CD4-positive, alpha-beta memory T cell (primary cell): ENCODE results near the gene MERTK. TPM values are rescaled to one million over a fixed set of nuclear protein-coding genes. Genes with fewer than 3 reads are reported as not detected.
"Not testable (repeated sequence)": the region's sequence is repeated elsewhere in the genome, so short reads cannot be mapped to it uniquely, and the experiment has no call there.

ENCODE experiments used
- CTCF ChIA-PET: fragments of 350-600 bp; sonication (Branson Sonifier 250); formaldehyde crosslinking; loops from one replicate; lab custom pipeline; 2021; ENCODE audit warnings: inconsistent platforms; ENCODE audit not compliant: partially characterized antibody; lab: Charles Lee
- POLR2A ChIA-PET: fragments of 350-600 bp; sonication (Branson Sonifier 250); formaldehyde crosslinking; loops from one replicate; lab custom pipeline; 2021; ENCODE audit not compliant: partially characterized antibody; lab: Charles Lee
- DNase-seq, 5 donors: peaks; one replicate each; pipeline versions ENCODE4 v3.0.0 to v3.0.0-alpha.2; 2020 to 2022; ENCODE audit warnings: mixed read lengths in 1 of 5
- H3K27ac ChIP-seq: one replicate; pipeline ENCODE4 v1.7.0; 2013; ENCODE audit warnings: low read depth, low read length
- H3K27me3 ChIP-seq: 2 replicates; pipeline ENCODE4 v1.7.0; 2013; ENCODE audit warnings: mild to moderate bottlenecking, low read length, moderate library complexity; ENCODE audit not compliant: insufficient read depth
- H3K36me3 ChIP-seq: 2 replicates; pipeline ENCODE4 v1.7.0; 2013; ENCODE audit warnings: mild to moderate bottlenecking, low read length, moderate library complexity; ENCODE audit not compliant: insufficient read depth
- H3K4me1 ChIP-seq: 2 replicates; pipeline ENCODE4 v1.7.0; 2013; ENCODE audit warnings: mild to moderate bottlenecking, low read length, moderate library complexity; ENCODE audit not compliant: insufficient read depth
- H3K4me3 ChIP-seq, 2 donors: one replicate each; pipeline ENCODE4 v1.7.0; 2013; ENCODE audit warnings: low read length in 2 of 2, mild to moderate bottlenecking in 1 of 2
- H3K9me3 ChIP-seq, 2 donors: one replicate each; pipeline ENCODE4 v1.7.0; 2013; ENCODE audit warnings: low read length in 2 of 2, control low read depth in 1 of 2; ENCODE audit not compliant: control insufficient read depth in 1 of 2
- H3K27ac Mint-ChIP-seq, 7 donors: one replicate each; pipeline ENCODE4 v1.8.0; 2020 to 2021; ENCODE audit warnings: mixed read lengths in 7 of 7, mild to moderate bottlenecking in 6 of 7, inconsistent platforms in 3 of 7, moderate library complexity in 3 of 7
- H3K27me3 Mint-ChIP-seq, 2 donors: one replicate each; pipeline ENCODE4 v1.8.0; 2020 to 2021; ENCODE audit warnings: mixed read lengths in 2 of 2
- H3K36me3 Mint-ChIP-seq, 2 donors: one replicate each; pipeline ENCODE4 v1.8.0; 2020 to 2021; ENCODE audit warnings: mixed read lengths in 2 of 2, inconsistent platforms in 1 of 2, mild to moderate bottlenecking in 1 of 2
- H3K4me1 Mint-ChIP-seq, 4 donors: one replicate each; pipeline ENCODE4 v1.8.0; 2020 to 2021; ENCODE audit warnings: mixed read lengths in 4 of 4, mild to moderate bottlenecking in 1 of 4
- H3K4me3 Mint-ChIP-seq, 8 donors: one replicate each; pipeline ENCODE4 v1.8.0; 2020 to 2021; ENCODE audit warnings: mixed read lengths in 8 of 8, mild to moderate bottlenecking in 7 of 8, moderate library complexity in 6 of 8, inconsistent platforms in 3 of 8
- H3K9me3 Mint-ChIP-seq, 8 donors: one replicate each; pipeline ENCODE4 v1.8.0; 2020 to 2021; ENCODE audit warnings: mixed read lengths in 8 of 8, mild to moderate bottlenecking in 5 of 8, inconsistent platforms in 3 of 8, moderate library complexity in 1 of 8
- intact Hi-C: fragments of 100-400 bp; cut with micrococcal nuclease; formaldehyde crosslinking; loops from one replicate; pipeline ENCODE4 v1.15.1; 2023
- polyA plus RNA-seq, 2 donors: library from polyadenylated mRNA; unstranded; fragments of 300-500 nt; fragmentation: Illumina TruSeq; gene quantifications; one replicate each; pipeline ENCODE4 v1.2.3, GENCODE V29; 2021
- total RNA-seq, 2 experiments: library from RNA; stranded (reverse); gene quantifications; one replicate each; pipeline ENCODE4 v1.2.3, GENCODE V29; 2021

Gene MERTK
- total and polyA plus RNA-seq, 4 experiments from 2014 or later, result 0.09 to 0.67 (median 0.45) TPM

DNA sequence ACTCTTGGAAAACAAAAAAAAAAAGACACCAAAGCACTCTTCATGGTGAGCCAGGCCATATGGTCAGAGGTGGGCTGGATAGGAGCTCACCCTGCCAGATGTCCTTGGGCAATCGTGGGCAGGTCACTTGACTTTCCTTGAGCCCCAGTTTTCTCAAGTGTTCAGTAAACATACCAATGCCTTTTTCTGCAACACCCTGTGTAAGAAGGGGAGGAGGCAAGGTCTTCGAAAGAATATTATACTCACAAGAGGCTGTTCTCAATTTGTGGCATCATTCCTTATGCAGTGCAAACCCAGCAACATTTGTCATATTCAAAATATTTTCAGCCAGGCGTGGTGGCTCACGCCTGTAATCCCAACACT lies 133.8 kb downstream of the MERTK start:
- no peak overlapping the region for H3K27ac Mint-ChIP-seq
- Histone ChIP-seq H3K36me3 (no peaks in the 10 kb centered on the region), H3K27me3 (no peaks in the 10 kb centered on the region), H3K27ac (no peak overlapping the region), H3K9me3 (no peaks in the 10 kb centered on the region), H3K4me1 (no peaks in the 10 kb centered on the region), H3K4me3 (no peak overlapping the region)
- H3K4me3 Mint-ChIP-seq, result no peak overlapping the region
- H3K36me3 Mint-ChIP-seq, result no peaks in the 10 kb centered on the region
- peaks cover 2 to 3% of the 10 kb centered on the region in 2 donors for H3K27me3 Mint-ChIP-seq
- no peak for DNase-seq
- H3K9me3 Mint-ChIP-seq, result peaks cover 0 to 14% (median 3%) of the 10 kb centered on the region in 8 donors
- CTCF ChIA-PET, result interaction anchor here (0.5 kb wide), 1 partner anchor 659 kb away, joined by 3 read pairs; no protein-coding TSS in a partner anchor
- peaks cover 0 to 5% (median 2%) of the 10 kb centered on the region in 4 donors for H3K4me1 Mint-ChIP-seq
- intact Hi-C loops, result no loop called here
- POLR2A ChIA-PET, result no interaction called here

DNA sequence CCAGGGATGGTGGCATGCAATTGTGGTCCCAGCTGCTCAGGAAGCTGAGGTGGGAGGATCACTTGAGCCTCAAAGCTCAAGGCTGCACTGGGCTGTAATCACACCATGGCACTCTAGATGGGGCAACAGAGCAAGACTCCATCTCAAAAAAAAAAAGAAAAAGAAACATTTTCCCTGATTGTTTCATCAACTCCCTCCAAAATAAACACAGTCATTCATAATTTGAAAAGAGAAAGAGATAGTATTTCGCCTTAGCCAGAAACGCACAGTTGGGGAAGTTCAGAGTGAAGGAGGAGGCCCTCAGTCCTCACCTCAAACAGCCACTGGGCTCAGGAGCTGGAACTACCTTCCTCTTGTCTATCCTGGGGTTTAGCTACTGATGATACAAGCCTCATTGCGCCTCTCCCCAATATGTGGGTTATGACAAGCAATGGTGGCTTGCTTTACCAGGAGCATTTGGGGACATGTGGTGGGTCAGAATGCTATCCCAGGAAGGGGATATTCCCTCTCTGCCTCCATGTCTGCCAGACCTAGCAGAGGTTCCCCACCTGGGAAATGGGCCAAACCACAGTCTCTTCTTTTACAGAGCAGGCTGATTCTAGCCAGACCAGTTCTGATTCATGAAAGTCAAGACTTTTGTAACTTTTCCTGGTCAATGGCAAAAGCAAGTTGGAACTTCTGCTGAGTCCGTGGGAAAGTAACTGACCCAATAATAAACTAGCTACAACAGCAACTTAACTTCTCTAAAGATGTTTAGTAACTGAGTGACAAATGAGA lies 134.5 kb downstream of the MERTK start:
- H3K4me3 Mint-ChIP-seq, result no peak overlapping the region
- H3K36me3 Mint-ChIP-seq, result no peaks in the 10 kb centered on the region
- intact Hi-C loops, result no loop called here
- peaks cover 0 to 5% (median 2%) of the 10 kb centered on the region in 4 donors for H3K4me1 Mint-ChIP-seq
- Histone ChIP-seq H3K4me1 (no peaks in the 10 kb centered on the region), H3K27ac (no peak overlapping the region), H3K9me3 (no peaks in the 10 kb centered on the region), H3K36me3 (no peaks in the 10 kb centered on the region), H3K4me3 (no peak overlapping the region), H3K27me3 (no peaks in the 10 kb centered on the region)
- peaks cover 0 to 19% (median 5%) of the 10 kb centered on the region in 8 donors for H3K9me3 Mint-ChIP-seq
- H3K27me3 Mint-ChIP-seq, result peaks cover 2 to 3% of the 10 kb centered on the region in 2 donors
- no peak for DNase-seq
- H3K27ac Mint-ChIP-seq, result no peak overlapping the region
- ChIA-PET CTCF (interaction anchor here (0.5 to 1.1 kb wide), 3 partner anchors 18 to 658 kb away, joined by 3 read pairs; no protein-coding TSS in a partner anchor), POLR2A (no interaction called here)

DNA sequence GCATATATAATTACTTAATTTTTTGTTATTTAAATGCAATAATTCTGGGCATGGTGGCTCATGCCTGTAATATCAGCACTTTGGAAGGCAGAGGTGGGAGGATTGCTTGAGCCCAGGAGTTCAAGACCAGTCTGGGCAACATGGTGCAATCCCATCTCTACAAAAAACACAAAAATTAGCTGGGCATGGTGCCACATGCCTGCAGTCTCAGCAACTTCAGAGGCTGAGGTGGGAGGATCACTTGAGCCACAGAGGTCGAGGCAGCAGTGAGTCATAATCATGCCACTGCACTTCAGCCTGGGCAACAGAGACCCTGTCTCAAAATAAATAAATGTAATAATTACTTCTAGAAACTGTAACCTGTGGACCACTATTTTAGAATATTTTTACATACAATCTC lies 135.2 kb downstream of the MERTK start:
- Histone ChIP-seq H3K4me1 (no peaks in the 10 kb centered on the region), H3K27me3 (no peaks in the 10 kb centered on the region), H3K4me3 (no peak overlapping the region), H3K27ac (no peak overlapping the region), H3K36me3 (no peaks in the 10 kb centered on the region), H3K9me3 (no peaks in the 10 kb centered on the region)
- no peaks in the 10 kb centered on the region for H3K36me3 Mint-ChIP-seq
- H3K4me3 Mint-ChIP-seq, result no peak overlapping the region
- peaks cover 2 to 3% of the 10 kb centered on the region in 2 donors for H3K27me3 Mint-ChIP-seq
- peaks cover 0 to 19% (median 6%) of the 10 kb centered on the region in 8 donors for H3K9me3 Mint-ChIP-seq
- no peak overlapping the region for H3K27ac Mint-ChIP-seq
- peaks cover 0 to 5% (median 2%) of the 10 kb centered on the region in 4 donors for H3K4me1 Mint-ChIP-seq
- intact Hi-C loops, result no loop called here
- no peak for DNase-seq
- ChIA-PET CTCF (interaction anchor here (0.7 to 1.1 kb wide), 2 partner anchors 17 to 122 kb away, joined by 3 read pairs; no protein-coding TSS in a partner anchor), POLR2A (no interaction called here)

DNA sequence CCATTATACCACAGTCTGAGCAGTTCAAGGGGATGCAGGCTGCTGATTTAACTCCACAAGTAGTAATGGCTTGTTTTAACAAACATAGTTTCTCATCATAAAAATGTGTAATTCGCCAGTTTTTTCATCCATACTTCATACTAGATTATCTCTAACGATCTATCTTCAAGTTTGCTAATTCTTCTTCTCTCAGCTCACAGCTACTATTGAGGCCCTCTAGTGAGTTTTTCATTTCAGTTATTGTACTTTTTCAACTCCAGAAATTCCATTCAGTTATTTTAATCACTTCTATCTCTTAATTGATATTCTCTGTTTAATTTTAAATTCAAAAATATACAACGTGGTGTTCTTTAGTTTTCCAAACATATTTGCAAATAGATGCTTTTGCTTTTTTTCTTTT lies 136.5 kb downstream of the MERTK start:
- peaks cover 0 to 5% (median 2%) of the 10 kb centered on the region in 4 donors for H3K4me1 Mint-ChIP-seq
- no peak overlapping the region for H3K4me3 Mint-ChIP-seq
- H3K27me3 ChIP-seq, result no peaks in the 10 kb centered on the region
- H3K36me3 ChIP-seq, result no peaks in the 10 kb centered on the region
- POLR2A ChIA-PET, result no interaction called here
- H3K9me3 Mint-ChIP-seq, result peaks cover 0 to 20% (median 8%) of the 10 kb centered on the region in 8 donors
- H3K27ac Mint-ChIP-seq, result no peak overlapping the region
- H3K27ac ChIP-seq, result no peak overlapping the region
- no peaks in the 10 kb centered on the region for H3K4me1 ChIP-seq
- H3K4me3 ChIP-seq, result no peak overlapping the region
- CTCF ChIA-PET, result no interaction called here
- intact Hi-C loops, result no loop called here
- H3K27me3 Mint-ChIP-seq, result peaks cover 1% of the 10 kb centered on the region in 2 donors
- H3K36me3 Mint-ChIP-seq, result no peaks in the 10 kb centered on the region
- DNase-seq, result no peak
- no peaks in the 10 kb centered on the region for H3K9me3 ChIP-seq

DNA sequence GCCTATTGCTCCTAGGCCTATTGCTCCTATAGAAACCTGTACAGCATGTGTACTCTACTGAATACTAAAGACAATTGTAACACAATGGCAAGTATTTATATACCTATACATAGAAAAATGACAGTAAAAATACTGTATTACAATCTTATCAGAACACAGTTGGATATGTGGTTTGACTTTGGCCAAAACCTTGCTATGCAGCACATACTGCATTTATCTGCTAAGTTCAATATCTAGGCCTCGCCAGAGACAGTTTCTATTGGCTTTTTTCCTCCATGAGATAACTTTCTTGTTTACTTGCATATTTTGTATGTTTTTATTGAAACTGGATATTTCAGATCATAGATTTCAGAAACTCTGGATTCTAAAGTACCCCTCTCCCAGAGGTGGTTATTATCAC lies 137.4 kb downstream of the MERTK start:
- H3K9me3 ChIP-seq, result no peaks in the 10 kb centered on the region
- H3K4me3 ChIP-seq, result no peak overlapping the region
- peaks cover 0 to 5% (median 2%) of the 10 kb centered on the region in 4 donors for H3K4me1 Mint-ChIP-seq
- no peak overlapping the region for H3K4me3 Mint-ChIP-seq
- intact Hi-C loops, result no loop called here
- no peak overlapping the region for H3K27ac Mint-ChIP-seq
- ChIA-PET POLR2A (no interaction called here), CTCF (no interaction called here)
- peaks cover 0 to 21% (median 9%) of the 10 kb centered on the region in 8 donors for H3K9me3 Mint-ChIP-seq
- H3K4me1 ChIP-seq, result no peaks in the 10 kb centered on the region
- no peak overlapping the region for H3K27ac ChIP-seq
- no peaks in the 10 kb centered on the region for H3K27me3 ChIP-seq
- DNase-seq, result no peak
- peaks cover 0 to 1% of the 10 kb centered on the region in 2 donors for H3K27me3 Mint-ChIP-seq
- H3K36me3 Mint-ChIP-seq, result no peaks in the 10 kb centered on the region
- no peaks in the 10 kb centered on the region for H3K36me3 ChIP-seq

DNA sequence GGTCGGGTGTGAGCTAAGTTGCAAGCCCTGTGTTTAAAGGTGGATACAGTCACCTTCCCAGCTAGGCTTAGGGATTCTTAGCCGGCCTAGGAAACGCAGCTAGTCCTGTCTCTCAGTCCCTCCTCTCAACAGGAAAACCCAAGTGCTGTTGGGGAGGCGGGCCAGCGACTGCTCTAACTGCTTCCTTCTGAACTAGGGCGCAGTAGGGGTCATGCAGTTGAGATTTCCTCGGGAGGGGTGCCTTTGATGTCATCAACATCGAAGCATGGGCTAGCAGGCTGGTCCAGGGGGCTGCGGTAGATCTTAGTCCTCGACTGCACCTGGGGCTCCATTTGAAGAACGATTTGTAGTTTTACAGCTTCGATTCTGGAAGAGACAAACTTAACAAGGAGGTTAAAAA lies 141.1 kb downstream of the MERTK start:
- H3K4me3 Mint-ChIP-seq, H3K4me3 ChIP-seq, H3K27ac Mint-ChIP-seq, H3K27me3 ChIP-seq, H3K4me1 ChIP-seq, H3K9me3 ChIP-seq, H3K27ac ChIP-seq, H3K36me3 Mint-ChIP-seq, H3K36me3 ChIP-seq, H3K4me1 Mint-ChIP-seq, DNase-seq, POLR2A ChIA-PET, H3K27me3 Mint-ChIP-seq, intact Hi-C loops: not testable (repeated sequence)
- CTCF ChIA-PET, result interaction anchor here (1.1 kb wide), 1 partner anchor 11 kb away, joined by 3 read pairs; no protein-coding TSS in a partner anchor
- peaks cover 0 to 21% (median 10%) of the 10 kb centered on the region in 8 donors for H3K9me3 Mint-ChIP-seq

DNA sequence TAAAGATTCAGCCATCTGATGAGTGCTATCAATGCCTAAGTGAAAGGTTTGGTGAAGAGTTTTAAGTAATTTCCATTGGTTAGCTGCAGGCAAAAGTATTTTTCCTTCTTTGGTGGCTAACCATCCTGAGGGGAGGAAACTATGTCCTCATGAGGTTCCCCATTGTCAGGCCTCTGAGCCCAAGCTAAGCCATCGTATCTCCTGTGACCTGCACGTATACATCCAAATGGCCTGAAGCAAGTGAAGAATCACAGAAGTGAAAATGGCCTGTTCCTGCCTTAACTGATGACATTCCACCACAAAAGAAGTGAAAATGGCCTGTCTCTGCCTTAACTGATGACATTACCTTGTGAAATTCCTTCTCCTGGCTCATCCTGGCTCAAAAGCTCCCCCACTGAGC lies 141.7 kb downstream of the MERTK start:
- H3K27ac ChIP-seq, H3K9me3 ChIP-seq, H3K4me3 Mint-ChIP-seq, POLR2A ChIA-PET, H3K27me3 Mint-ChIP-seq, DNase-seq, H3K36me3 Mint-ChIP-seq, H3K27me3 ChIP-seq, H3K27ac Mint-ChIP-seq, H3K4me3 ChIP-seq, H3K4me1 Mint-ChIP-seq, H3K4me1 ChIP-seq, intact Hi-C loops, H3K36me3 ChIP-seq: not testable (repeated sequence)
- CTCF ChIA-PET, result interaction anchor here (1.1 kb wide), 1 partner anchor 10 kb away, joined by 3 read pairs; no protein-coding TSS in a partner anchor
- H3K9me3 Mint-ChIP-seq, result peaks cover 0 to 19% (median 11%) of the 10 kb centered on the region in 8 donors
